SK-N-SH treated with all-trans-retinoic acid at 6 μM for 48 hours (cell line): ENCODE results near the gene OR10C1.

Source experiments
- ATAC-seq: fragments of 200-7000 bp; cut with Tn5 transposase; 3 replicates; pipeline ENCODE4 v1.9.1; 2020; ENCODE audit warnings: mild to moderate bottlenecking, moderate library complexity
- ARNTL ChIP-seq: fragments of 450-650 bp; formaldehyde crosslinking; IDR thresholded peaks from 2 replicates; pipeline ENCODE4 v1.5.0; 2020; ENCODE audit warnings: low read depth, mild to moderate bottlenecking, moderate library complexity, borderline replicate concordance
- CREB5 ChIP-seq: fragments of 250-450 bp; sonication (Bioruptor Pico); IDR thresholded peaks from 2 replicates; pipeline ENCODE4 v1.5.1; 2020; ENCODE audit warnings: low read depth, mild to moderate bottlenecking, moderate library complexity
- ESRRG ChIP-seq: fragments of 250-450 bp; sonication (Bioruptor Pico); IDR thresholded peaks from 2 replicates; pipeline ENCODE4 v1.6.1; 2021; ENCODE audit warnings: mild to moderate bottlenecking
- ISL1 ChIP-seq: fragments of 250-450 bp; sonication (Bioruptor Pico); IDR thresholded peaks from 2 replicates; pipeline ENCODE4 v2.1.2; 2022; ENCODE audit warnings: mild to moderate bottlenecking, moderate library complexity
- POU6F1 ChIP-seq: fragments of 250-450 bp; sonication (Bioruptor Pico); IDR thresholded peaks from 2 replicates; pipeline ENCODE4 v1.8.0; 2021; ENCODE audit warnings: low read depth, mild to moderate bottlenecking, moderate library complexity, borderline replicate concordance
- TSHZ2 ChIP-seq: fragments of 250-450 bp; sonication (Bioruptor Pico); IDR thresholded peaks from 2 replicates; pipeline ENCODE4 v1.5.0; 2020; ENCODE audit warnings: mild to moderate bottlenecking, moderate library complexity
- ZNF70 ChIP-seq: fragments of 450-650 bp; formaldehyde crosslinking; IDR thresholded peaks from 2 replicates; pipeline ENCODE4 v1.5.0; 2020; ENCODE audit warnings: mild to moderate bottlenecking, moderate library complexity

The OR10C1 gene

GRCh38 chr6:29490552-29490951, 51.4 kb downstream of the OR10C1 start:
- ATAC-seq: no peak
- TF ChIP-seq CREB5 (CRISPR knock-in tag) (no peak), ZNF70 (no peak), ESRRG (CRISPR knock-in tag) (no peak), ISL1 (CRISPR knock-in tag) (no peak), POU6F1 (CRISPR knock-in tag) (no peak), ARNTL (no peak), TSHZ2 (CRISPR knock-in tag) (no peak)
